Stimulated activated CD4-positive, alpha-beta T cell treated with anti-CD3 and anti-CD28 coated beads, Interleukin-15, amount 100 ng/mL, for 48 hours (primary cell): ENCODE data around the gene BRINP1.

Experiments
- DNase-seq, 2 donors: peaks; one replicate each; pipeline ENCODE4 v3.0.0-alpha.2; 2020; ENCODE audit warnings: low read depth in 2 of 2

BRINP1 gene, protein sequence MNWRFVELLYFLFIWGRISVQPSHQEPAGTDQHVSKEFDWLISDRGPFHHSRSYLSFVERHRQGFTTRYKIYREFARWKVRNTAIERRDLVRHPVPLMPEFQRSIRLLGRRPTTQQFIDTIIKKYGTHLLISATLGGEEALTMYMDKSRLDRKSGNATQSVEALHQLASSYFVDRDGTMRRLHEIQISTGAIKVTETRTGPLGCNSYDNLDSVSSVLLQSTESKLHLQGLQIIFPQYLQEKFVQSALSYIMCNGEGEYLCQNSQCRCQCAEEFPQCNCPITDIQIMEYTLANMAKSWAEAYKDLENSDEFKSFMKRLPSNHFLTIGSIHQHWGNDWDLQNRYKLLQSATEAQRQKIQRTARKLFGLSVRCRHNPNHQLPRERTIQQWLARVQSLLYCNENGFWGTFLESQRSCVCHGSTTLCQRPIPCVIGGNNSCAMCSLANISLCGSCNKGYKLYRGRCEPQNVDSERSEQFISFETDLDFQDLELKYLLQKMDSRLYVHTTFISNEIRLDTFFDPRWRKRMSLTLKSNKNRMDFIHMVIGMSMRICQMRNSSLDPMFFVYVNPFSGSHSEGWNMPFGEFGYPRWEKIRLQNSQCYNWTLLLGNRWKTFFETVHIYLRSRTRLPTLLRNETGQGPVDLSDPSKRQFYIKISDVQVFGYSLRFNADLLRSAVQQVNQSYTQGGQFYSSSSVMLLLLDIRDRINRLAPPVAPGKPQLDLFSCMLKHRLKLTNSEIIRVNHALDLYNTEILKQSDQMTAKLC

DNA sequence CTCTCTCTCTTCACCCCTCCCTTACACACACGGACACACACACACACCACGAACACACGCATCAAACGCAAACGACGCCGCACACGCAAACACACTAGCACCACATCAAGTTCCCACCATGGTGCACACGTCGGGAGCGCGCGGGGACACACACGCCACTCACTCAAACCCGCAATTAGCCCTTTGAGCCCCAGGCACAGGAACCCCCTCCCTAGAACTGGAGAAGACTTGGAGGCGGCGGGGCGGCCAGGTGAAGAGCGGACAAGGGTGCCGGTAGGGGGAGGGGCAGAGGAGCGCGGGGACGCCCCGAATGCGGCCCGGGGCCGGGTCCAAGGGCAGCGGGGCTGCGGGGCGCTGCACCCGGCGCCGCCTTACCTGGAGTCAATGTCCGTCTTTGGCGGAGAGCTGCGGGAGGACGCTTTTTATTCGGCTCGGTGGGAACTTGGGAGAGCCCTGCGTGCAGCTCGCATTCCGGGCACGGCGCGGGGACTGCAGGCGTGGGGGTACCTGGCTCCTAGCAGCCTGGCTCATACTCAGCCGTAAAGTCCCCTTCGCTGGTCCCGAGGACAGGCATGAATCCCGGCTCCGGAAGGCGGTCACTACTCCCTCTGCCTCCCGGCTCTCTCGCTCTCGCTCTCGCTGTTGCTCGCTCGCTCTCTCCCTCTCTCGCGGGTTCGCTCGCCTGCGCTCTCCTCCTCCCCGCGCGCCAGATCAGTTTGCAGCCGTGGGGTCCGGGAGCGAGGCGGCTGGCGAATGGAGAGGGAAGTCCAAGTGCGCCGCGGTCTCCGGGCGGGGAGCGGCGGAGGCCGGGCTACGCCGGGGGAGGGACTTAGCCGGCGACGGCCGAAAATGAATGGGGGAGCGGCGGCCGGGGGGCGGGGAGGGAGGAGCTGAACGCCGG, at the start of gene BRINP1:
TSS of gene BRINP1 (minus strand) at position 755 of the 901 bp plus-strand sequence. CDS start 56,080 bp downstream, outside the sequence.
- DNase-seq: no peak

DNA sequence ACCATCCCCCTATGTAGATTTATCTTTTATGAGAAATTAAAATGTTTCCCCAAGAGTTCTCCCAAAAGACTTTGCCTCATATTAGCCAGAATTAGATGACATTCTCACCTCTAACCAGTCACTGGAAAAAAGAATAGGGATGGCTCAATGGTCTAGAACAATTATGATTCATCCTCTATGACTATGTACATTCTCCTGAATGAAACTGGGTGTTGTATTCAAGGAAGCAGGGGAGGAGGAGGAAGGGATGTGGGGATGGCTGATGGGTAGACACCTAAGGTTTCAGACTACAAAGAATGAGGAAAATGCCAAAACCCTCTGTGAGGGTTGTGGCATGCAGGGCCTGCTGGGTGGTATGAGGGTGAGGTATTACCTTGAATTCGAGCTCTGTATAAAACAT, 49.5 kb upstream of the BRINP1 start:
- no peak for DNase-seq

DNA sequence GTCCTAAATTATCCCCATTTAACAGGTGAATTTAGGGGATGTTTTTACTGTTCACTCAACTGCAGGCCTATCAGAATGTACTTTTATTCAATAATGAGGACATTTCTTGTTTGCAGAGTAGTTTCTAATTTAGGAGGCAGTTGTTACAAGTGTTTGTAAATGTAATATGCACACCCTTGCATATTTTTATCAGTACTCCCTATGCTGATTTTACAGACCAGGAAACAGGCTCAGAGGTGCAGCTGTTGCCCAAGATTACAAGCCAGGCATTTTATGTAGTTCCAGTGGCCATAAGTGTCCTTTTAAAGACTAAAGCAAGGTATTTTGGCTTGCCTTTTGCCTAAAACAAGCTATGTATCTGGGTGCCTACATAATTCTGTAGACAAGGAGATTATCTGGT, 47.6 kb upstream of the BRINP1 start:
- no peak for DNase-seq

DNA sequence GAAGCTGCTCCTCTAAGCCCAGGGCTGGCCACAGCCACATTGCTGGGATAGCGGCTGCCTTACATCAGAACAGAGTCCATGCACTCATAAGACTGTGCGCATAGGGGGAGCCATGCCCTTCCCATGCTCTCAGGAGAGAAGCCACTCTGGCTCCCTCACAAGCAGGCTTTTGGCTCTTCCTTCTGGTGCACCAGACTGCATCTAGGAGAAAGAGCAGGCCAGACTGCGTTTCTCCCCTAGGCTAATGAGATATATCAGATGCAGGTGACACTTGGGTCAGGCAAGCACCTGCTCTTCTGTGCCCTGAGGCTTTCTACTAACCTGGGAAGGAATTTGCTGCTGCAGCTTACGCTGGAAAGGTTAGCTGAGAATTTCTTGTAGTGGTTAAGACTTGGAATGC, 43.2 kb upstream of the BRINP1 start:
- DNase-seq: no peak

DNA sequence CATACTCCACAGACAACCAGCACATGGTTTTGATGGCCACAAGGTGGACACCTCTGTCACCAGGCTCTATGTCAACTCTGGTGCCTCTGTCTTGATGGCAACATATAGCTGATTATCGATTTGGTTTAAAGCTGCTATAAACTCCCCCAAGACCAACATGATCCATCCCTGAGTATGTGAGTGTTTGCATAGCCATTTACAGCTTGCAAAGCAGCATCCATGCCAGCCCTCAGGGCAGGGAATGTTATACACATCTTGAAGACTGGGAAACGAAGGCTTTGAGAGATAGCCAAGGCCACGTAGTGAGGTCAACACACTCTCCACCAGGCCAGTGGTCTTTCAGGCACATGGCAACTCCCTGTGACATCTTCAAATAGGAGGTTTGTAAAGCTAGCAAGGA, 40.3 kb upstream of the BRINP1 start:
- no peak for DNase-seq

DNA sequence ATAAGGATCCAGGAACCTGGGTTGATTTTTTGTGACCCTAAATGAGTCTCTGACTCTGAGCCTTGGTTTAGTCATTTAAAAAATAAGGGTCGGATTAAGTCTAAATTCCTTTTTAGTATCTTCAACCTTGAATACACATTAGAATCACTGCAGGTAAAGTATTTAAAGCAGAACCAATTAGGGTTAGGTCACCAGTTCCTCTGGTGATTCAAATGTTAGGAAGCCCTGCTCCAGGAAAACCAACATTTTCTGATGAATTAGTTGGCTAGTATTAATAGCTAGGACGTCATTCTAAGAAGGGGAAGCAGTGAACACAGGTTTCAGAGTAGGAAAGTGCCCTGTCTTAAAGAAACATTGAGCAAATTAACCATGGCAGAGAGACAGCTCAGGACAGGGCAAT, 31.4 kb upstream of the BRINP1 start:
- DNase-seq: no peak

DNA sequence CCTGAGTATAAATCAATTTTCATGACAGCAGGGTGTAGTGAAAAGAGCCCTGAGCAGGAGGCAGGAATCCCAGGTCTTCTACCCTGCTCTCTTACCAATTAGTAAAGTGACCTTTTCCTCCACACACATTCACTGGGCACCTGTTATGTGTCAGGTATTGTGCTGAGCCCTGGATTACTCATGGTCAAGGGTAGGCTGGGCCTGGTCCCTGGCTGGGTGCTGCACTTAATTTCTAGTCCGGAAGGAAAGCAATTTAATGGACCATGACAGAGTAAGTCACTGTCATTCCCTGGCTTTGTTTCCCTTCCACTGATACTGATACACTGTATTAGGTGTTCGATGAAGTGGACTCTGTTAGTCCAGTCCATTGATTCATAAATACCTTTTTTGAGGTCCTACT, 29.1 kb upstream of the BRINP1 start:
- DNase-seq: no peak

DNA sequence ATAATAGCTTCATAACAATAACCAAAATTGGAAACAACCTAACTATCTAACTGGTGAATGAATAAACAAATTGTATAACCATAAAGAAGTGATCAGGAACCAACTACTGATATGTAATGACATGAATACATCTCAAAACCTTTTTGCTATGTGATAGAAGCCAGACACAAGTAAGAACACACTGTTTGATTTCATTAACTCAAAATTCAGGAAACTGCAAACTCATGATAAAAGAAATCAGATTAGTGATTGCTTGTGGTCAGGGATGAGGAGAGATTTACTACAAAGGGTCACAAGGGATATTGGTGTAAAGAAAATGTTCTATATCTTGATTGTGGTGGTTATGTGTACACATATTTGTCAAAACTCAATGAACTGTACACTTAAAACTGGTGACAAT, 22.6 kb upstream of the BRINP1 start:
- no peak for DNase-seq

DNA sequence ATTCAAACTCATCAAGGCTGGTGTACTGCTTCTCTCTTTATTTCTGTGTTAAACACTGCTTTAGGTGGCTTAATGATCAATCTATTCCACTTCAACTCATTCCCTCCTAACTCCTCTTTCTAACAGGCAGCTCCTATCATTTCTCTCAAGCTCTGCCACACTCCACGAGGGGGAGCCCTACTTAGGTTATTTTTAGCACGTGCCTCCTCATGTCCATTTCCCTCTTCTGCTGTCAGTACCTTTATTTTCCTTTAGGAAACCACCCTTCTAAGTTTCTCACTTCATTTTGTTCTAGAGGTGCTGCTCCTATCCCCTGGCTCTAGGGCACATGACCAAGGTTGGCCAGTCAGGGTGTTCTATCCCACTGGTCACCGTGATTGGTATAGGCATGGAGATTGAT, 6.7 kb upstream of the BRINP1 start:
- no peak for DNase-seq

DNA sequence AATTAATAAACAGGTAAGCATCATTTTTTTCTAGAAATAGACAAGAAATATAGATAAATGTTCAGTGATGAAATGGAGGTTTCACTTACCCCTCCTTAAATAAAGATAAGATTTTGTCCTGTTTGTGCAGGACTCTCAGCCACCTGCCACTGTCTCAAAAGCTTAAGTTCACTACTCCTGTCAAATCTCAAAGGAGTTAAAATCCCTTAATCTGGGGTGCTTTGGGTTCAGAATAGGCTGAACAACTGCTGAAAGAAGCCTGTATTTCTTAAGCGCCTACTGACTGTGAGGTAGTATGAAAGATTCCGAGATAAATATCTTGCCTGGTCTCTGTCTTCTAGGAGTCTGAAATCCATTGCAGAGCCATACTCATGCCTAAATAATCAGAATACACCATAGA, 3.7 kb upstream of the BRINP1 start:
- no peak for DNase-seq

DNA sequence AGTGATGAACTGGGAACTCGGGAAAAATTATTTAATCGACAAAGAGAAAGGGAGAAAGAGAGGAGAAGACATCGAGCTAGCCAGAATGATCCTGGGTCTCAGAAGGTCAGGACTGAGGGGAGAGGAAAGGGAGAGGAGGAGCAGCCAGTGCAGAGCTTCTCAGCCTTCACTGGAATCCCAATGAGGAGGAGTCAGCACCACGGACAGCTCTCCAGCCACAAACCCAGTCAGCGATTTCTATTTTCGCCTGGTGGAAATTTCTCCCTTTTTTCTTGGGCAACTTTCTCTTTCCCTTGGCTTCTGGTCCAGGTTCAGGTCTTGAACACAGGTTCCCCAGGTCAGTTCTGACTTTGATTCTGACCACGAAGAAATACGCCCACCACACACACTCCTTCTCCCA, 1.6 kb upstream of the BRINP1 start:
- no peak for DNase-seq

DNA sequence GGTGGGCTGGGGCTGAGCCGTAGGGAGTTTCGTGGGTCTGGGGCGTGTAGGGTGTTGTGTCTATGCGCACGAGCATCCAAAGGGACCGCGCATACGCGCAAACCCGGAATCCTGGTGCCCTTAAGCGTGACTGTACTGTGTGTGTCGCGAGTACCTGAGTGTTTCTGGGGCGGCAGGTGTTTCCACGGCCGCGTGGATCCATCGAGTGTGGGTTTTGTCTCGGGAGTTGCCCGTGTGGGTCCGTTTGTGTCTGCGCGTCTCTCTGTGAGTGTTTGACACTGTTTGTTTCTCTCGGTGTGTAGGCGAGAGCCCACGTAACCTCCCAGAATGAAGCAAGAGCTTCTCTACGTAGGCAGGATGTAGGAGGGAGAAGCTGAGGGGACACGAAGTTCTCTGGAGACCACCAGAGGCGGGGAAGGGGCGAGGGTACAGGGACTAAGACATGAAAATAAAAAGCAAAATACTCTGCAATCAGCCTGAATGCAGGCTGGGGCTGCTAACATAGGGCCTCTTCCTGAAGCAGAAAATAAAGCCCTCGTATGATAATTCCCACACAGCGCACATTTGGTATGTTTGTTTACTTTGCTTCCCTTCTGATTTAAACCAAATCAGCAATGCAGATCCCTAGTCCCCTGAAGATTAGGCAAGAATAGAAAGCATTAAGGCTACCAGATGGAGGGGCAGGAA, 588 bp upstream of the BRINP1 start:
- no peak for DNase-seq

DNA sequence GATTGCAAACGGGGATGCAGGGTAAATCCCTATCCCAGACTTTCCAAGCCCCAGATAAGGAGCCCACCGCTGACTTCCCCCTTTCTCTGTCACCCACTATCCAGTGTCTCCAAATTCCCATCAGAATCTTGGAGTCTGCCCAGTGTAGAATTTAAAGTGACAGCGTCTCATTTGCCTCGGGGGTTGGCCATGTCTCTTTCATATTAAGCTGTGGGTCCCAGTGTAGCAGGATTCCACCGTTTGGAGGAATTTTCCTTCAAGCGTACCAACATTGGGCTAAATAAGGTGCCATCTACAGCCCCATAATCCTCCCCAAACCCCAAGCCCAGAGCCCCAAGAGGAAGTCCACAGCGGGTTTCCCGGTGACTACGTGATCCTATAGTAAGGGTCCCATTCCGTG, 1.1 kb downstream of the BRINP1 start:
- no peak for DNase-seq

DNA sequence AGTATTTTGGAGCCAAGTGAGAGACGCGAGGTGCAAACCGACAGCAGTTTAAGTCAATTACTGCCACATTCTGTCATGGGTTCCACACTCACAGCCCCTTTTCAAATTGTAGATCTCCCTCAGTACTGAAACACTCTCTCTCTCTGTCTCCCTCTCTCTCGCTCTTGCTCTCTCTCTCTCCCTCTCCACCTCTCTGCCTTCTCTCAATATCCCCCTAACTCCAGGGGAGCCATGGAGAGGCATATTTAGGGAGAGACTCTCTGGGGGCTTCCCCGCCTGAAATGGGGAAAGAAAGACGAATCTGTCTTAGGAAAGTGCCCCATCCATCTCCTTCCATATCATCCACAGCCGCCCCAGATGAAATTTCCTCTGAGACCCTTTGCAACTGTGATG, 1.6 kb downstream of the BRINP1 start:
- DNase-seq: no peak

DNA sequence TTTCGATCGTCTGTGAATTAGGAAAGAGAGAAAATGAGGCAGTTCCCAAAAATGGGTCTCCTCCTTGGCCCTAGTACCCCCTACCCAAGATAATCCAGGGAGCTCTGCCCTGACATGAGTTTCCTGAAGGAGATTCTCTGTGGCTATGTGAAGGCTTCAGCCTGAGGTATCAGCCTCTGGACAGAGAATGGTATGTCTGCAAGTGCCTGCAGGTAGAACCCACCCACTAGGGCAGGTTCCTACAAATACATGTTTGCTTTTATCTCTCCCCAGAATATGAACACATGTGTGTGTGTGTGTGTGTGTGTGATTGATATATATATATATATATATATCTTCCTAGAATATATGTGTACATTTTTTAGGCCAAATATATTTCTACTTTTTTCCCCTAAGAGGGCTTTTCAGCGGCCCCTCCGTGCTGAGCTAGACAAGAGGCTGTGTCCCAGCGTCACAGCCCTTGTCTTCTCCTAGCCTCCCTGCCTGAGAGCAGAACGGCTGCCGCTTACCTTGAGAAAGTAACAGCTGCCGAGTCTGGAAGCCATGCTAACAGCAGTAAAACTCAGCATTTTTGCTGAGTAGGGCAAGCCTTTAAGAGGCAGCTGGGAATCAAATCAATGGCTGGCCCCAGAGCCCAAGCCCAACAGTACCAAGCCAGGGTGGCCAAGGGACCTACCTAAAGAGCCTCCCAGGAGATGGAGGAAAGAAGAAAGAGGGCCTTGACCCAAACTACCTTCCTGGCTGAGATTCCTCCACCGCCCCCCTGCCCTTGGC, 2.1 kb downstream of the BRINP1 start:
- no peak for DNase-seq

DNA sequence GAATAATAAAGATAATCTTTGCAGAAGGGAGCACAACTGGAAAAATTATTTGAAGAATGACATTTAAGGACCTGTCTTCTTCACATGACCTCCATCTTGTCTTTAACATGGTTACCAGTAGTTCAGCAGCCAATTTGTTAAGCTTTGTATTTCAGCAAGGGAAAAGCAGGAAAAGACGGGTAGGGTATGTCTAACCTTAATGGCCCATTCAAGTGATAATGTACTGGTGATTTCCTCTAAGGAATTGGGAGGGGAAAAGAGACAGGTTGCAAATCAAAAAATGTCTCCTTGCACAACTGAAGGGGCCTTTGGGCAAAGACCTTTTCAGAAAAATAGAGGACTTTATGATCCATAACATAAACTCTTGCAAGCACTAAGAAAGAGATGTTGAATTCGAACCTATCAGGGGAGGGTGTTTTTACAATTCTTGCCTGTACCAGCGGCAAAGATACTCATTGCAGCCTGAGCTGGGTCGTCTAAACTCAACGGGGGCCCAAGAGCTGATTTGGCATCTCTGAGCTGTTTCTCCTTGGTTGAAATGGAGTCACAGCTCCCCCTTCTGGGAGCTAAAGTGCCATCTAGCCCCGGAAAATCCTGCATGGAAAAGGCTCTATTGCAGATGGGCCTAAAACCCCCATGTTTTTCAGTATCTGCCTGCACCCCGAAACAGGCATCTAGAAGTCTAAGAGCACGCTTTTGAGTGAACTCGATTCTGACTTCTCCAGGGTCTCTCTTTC, 3.8 kb downstream of the BRINP1 start:
- no peak for DNase-seq

DNA sequence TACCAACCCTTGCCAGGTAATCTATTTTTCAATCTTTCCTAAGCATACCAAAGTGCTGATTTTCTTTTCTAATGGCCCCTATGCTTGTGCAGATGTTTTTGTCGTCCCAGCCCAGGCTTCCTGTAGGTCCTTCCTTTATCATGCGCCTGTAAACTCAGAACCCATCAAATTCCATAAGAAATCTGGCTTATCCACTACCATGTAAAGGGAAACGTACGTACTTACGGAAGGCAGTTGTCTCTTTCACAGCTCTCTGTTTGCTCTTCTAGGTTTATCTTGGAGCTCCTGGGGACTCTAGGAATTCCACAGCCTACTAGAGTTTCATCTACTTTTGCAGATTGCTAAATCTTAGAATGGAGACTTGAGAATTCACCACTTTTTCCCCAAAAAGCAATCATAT, 9.0 kb downstream of the BRINP1 start:
- DNase-seq: no peak

DNA sequence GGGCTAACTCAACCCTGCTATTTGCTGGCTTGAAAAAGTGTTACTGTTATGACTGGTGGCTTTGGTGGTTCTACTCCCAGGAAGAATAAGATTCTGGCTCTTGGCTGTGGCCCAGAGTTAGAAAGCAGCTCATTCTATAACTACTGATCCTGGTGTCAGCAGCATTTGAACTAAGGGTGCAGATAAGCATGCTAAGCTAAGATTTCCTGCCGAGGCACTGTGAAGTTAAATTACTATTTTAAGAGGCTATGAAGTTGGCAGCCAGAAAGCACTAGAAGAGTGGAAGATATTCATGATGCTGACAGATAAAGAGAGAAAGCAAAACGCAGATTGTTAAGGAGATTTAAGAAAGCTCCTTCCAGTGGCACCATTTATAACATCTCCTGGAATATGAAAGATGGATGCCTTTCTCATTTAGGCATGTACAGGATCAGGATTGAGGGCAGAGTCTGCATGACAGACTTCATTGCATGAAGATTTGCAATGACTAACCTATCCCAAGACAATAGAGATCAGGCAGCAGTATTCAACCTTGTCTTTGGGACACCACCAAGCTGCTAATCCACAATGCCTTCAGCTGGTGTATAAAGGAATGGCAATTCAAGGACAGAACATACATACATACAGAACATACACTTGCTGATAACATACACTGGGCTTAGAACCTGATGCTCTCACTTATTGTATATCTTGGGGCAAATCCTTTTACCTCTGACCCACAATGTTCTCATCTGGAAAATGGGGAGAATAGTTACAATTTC, 11.7 kb downstream of the BRINP1 start:
- DNase-seq: no peak

DNA sequence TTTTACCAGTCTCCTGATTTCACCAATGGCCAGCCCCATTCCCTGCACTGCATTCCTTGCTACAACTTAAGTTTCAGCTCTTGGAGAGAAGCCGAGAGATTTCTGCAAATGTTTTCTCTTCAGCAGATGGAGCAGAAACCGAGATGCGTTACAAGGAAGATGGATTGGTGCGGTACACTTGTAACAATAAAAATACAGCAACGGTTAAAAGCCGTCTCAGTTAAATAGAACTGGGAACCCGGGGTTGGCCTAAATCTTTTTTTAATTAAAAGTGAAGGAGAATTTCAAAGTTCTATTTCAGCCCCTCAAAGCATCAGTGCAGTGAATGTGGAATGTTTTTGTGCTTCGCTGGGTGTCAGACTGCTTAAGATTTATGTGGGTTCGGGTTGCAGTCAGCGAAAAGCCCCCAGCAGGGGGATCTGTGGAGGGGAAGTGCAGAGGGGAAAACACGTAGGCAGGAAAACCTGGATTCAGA, 19.8 kb downstream of the BRINP1 start:
- DNase-seq: no peak
